Transverse colon (tissue), 4 donors: ENCODE measurements around the gene CXCR6.

Experiments used
- CTCF ChIP-seq, 5 experiments: fragments of 200-600 bp in 3 of 5; fragments of 450-650 bp in 2 of 5; sonication (generic) in 3 of 5; IDR thresholded peaks; 1 replicate in 2 of 5; 2 replicates in 3 of 5; pipeline ENCODE4 v1.5.1; 2016 to 2017; ENCODE audit warnings: antibody characterized with exemption in 5 of 5, inconsistent platforms in 3 of 5, mild to moderate bottlenecking in 2 of 5, moderate library complexity in 1 of 5
- POLR2AphosphoS5 ChIP-seq, 3 donors: sonication (generic); formaldehyde crosslinking; IDR thresholded peaks; one replicate each; pipeline ENCODE4 v1.6.1; 2016; ENCODE audit warnings: antibody characterized with exemption in 3 of 3

- peak in 2 of 3 donors; percentile 18 to 24 for TF ChIP-seq POLR2AphosphoS5 (IDR thresholded peaks at IDR 0.05)
- TF ChIP-seq CTCF (IDR thresholded peaks at IDR 0.05): no peak
These were observed at the start of gene CXCR6 for GRCh38 chr3:45943207-45943846.
